H1 (cell line): Measurements from ENCODE around the gene CCDC12. TPM values are rescaled to one million over a fixed set of nuclear protein-coding genes. Genes with fewer than 3 reads are reported as not detected.

Source experiments
- CTCF ChIA-PET: fragments of 300-600 bp; sonication (Branson Sonifier 250); formaldehyde crosslinking; loops from one replicate; lab custom pipeline; 2021; ENCODE audit not compliant: partially characterized antibody; lab: Charles Lee
- POLR2A ChIA-PET: fragments of 300-600 bp; sonication (Branson Sonifier 250); formaldehyde crosslinking; loops from one replicate; lab custom pipeline; 2021; ENCODE audit warnings: inconsistent platforms; ENCODE audit not compliant: partially characterized antibody; lab: Charles Lee
- DNase-seq, 2 experiments: peaks; one replicate each; pipeline versions ENCODE4 v3.0.0 to v3.0.0-alpha.2; 2010 to 2022; ENCODE audit warnings: low spot score in 2 of 2, low read depth in 1 of 2, mixed read lengths in 1 of 2
- FAIRE-seq: peaks from 2 replicates; lab custom pipeline; 2011; peaks lifted over from hg19 to GRCh38; lab: Jason Lieb, UNC
- H2AFZ ChIP-seq: 2 replicates; pipeline ENCODE4 v1.8.1; 2012; ENCODE audit warnings: low read length, inconsistent platforms
- H2AK5ac ChIP-seq: 2 replicates; pipeline ENCODE4 v1.6.1; 2013; ENCODE audit warnings: low read depth, low read length
- H2BK120ac ChIP-seq: replicated peaks from 2 replicates; pipeline ENCODE3; 2013; ENCODE audit warnings: low read depth, low read length, inconsistent platforms
- H2BK12ac ChIP-seq: 2 replicates; pipeline ENCODE4 v1.6.1; 2013; ENCODE audit warnings: low read depth, low read length
- H2BK15ac ChIP-seq: 2 replicates; pipeline ENCODE4 v1.6.1; 2013; ENCODE audit warnings: low read length
- H2BK20ac ChIP-seq: 2 replicates; pipeline ENCODE4 v1.6.1; 2013; ENCODE audit warnings: low read length
- H2BK5ac ChIP-seq: 2 replicates; pipeline ENCODE4 v1.6.1; 2013; ENCODE audit warnings: low read depth, low read length
- H3K14ac ChIP-seq: 2 replicates; pipeline ENCODE4 v1.6.1; 2013; ENCODE audit warnings: inconsistent platforms; ENCODE audit not compliant: insufficient read length
- H3K18ac ChIP-seq: 2 replicates; pipeline ENCODE4 v1.6.1; 2013; ENCODE audit warnings: low read length; ENCODE audit errors: extremely low read depth
- H3K23ac ChIP-seq: 2 replicates; pipeline ENCODE4 v1.6.1; 2013; ENCODE audit warnings: inconsistent platforms; ENCODE audit not compliant: insufficient read length
- H3K23me2 ChIP-seq: 2 replicates; pipeline ENCODE4 v1.6.1; 2013; ENCODE audit warnings: low read depth, low read length
- H3K27ac ChIP-seq: 2 replicates; pipeline ENCODE4 v1.6.1; 2011; ENCODE audit warnings: low read depth, low read length, inconsistent platforms
- H3K27me3 ChIP-seq, 4 experiments: replicated peaks in 1 of 4; 1 replicate in 1 of 4; 2 replicates in 3 of 4; pipeline versions ENCODE4 v1.6.1 to v1.8.1; 2011 to 2013; ENCODE audit warnings: low read length in 3 of 4, mild to moderate bottlenecking in 3 of 4, inconsistent platforms in 2 of 4, mixed read lengths in 2 of 4, moderate library complexity in 1 of 4; ENCODE audit not compliant: control insufficient read depth in 3 of 4, insufficient read depth in 3 of 4; ENCODE audit errors: extremely low read depth in 1 of 4
- H3K36me3 ChIP-seq, 4 experiments: 2 replicates each; pipeline versions ENCODE4 v1.6.1 to v1.8.1; 2011 to 2013; ENCODE audit warnings: mild to moderate bottlenecking in 4 of 4, low read length in 3 of 4, moderate library complexity in 2 of 4, control low read depth in 1 of 4, inconsistent platforms in 1 of 4; ENCODE audit not compliant: insufficient read depth in 4 of 4, control insufficient read depth in 2 of 4
- H3K4ac ChIP-seq: replicated peaks from 2 replicates; pipeline ENCODE3; 2013; ENCODE audit warnings: low read length, low read depth, mixed read lengths, inconsistent platforms; ENCODE audit not compliant: insufficient read length
- H3K4me1 ChIP-seq, 4 experiments: replicated peaks in 1 of 4; 1 replicate in 1 of 4; 2 replicates in 3 of 4; pipeline versions ENCODE4 v1.6.1 to v1.8.1; 2011 to 2013; ENCODE audit warnings: low read length in 3 of 4, inconsistent platforms in 2 of 4, mixed read lengths in 1 of 4; ENCODE audit not compliant: insufficient read depth in 4 of 4, control insufficient read depth in 3 of 4
- H3K4me2 ChIP-seq, 2 experiments: 2 replicates each; pipeline versions ENCODE4 v1.6.1 to v1.8.1; 2011 to 2013; ENCODE audit warnings: low read depth in 2 of 2, low read length in 2 of 2, control low read depth in 1 of 2, inconsistent platforms in 1 of 2, mild to moderate bottlenecking in 1 of 2; ENCODE audit not compliant: insufficient read depth in 1 of 2
- H3K4me3 ChIP-seq, 4 experiments: fragments of 200-600, 300-600 bp in 1 of 4; sonication (generic), shearing (Covaris generic), sonication (Bioruptor Twin) in 1 of 4; 2 replicates each; pipeline versions ENCODE4 v1.5.1 to v1.8.1; 2011 to 2016; ENCODE audit warnings: low read length in 4 of 4, low read depth in 3 of 4, control low read depth in 2 of 4, inconsistent platforms in 2 of 4, mild to moderate bottlenecking in 2 of 4, mixed read lengths in 1 of 4, moderate library complexity in 1 of 4; ENCODE audit not compliant: insufficient read depth in 2 of 4; ENCODE audit errors: extremely low read depth in 1 of 4
- H3K56ac ChIP-seq: replicated peaks from 2 replicates; pipeline ENCODE3; 2013; ENCODE audit warnings: low read depth, mild to moderate bottlenecking, mixed read lengths, low read length, inconsistent platforms; ENCODE audit not compliant: insufficient read length
- H3K79me1 ChIP-seq: 2 replicates; pipeline ENCODE4 v1.6.1; 2013; ENCODE audit warnings: low read depth, low read length, control low read depth
- H3K79me2 ChIP-seq, 2 experiments: 2 replicates each; pipeline versions ENCODE4 v1.6.1 to v1.8.1; 2012 to 2013; ENCODE audit warnings: low read length in 2 of 2, mild to moderate bottlenecking in 2 of 2, inconsistent platforms in 1 of 2; ENCODE audit not compliant: insufficient read depth in 2 of 2, control insufficient read depth in 1 of 2
- H3K9ac ChIP-seq, 4 experiments: replicated peaks in 1 of 4; 1 replicate in 1 of 4; 2 replicates in 3 of 4; pipeline versions ENCODE4 v1.6.1 to v1.8.1; 2011 to 2013; ENCODE audit warnings: low read depth in 3 of 4, low read length in 3 of 4, control low read depth in 2 of 4, mild to moderate bottlenecking in 2 of 4, moderate library complexity in 2 of 4, inconsistent platforms in 1 of 4; ENCODE audit errors: extremely low read depth in 1 of 4
- H3K9me3 ChIP-seq, 2 experiments: 2 replicates each; pipeline versions ENCODE4 v1.6.1 to v1.8.1; 2012 to 2013; ENCODE audit warnings: mild to moderate bottlenecking in 2 of 2, moderate library complexity in 2 of 2, control low read depth in 1 of 2, inconsistent platforms in 1 of 2, low read depth in 1 of 2, low read length in 1 of 2, mixed read lengths in 1 of 2; ENCODE audit not compliant: insufficient read depth in 2 of 2
- H4K20me1 ChIP-seq, 2 experiments: replicated peaks in 1 of 2; 2 replicates each; pipeline versions ENCODE3 to v1.8.1; 2011 to 2013; ENCODE audit warnings: inconsistent platforms in 2 of 2, low read length in 2 of 2, mild to moderate bottlenecking in 1 of 2; ENCODE audit not compliant: insufficient read depth in 2 of 2, control insufficient read depth in 1 of 2
- H4K5ac ChIP-seq: 2 replicates; pipeline ENCODE4 v1.6.1; 2013; ENCODE audit warnings: low read length, low read depth, mixed read lengths, inconsistent platforms; ENCODE audit not compliant: insufficient read length
- H4K8ac ChIP-seq: 2 replicates; pipeline ENCODE4 v1.8.0; 2013; ENCODE audit warnings: mild to moderate bottlenecking, moderate library complexity, low read length, inconsistent platforms; ENCODE audit not compliant: insufficient read depth; ENCODE audit errors: extremely low read depth
- H4K91ac ChIP-seq: replicated peaks from 2 replicates; pipeline ENCODE3; 2013; ENCODE audit warnings: low read length, mixed read lengths, inconsistent platforms; ENCODE audit not compliant: insufficient read length
- ATF2 ChIP-seq: IDR thresholded peaks from 2 replicates; pipeline ENCODE4 v1.6.1; 2012; ENCODE audit warnings: low read length, inconsistent platforms
- BACH1 ChIP-seq: IDR thresholded peaks from 2 replicates; pipeline ENCODE4 v1.6.1; 2012; ENCODE audit warnings: low read length, improper control_type of control experiment
- CBX5 ChIP-seq: fragments of 300-800, 300-1000 bp; sonication (generic); IDR thresholded peaks from 2 replicates; pipeline ENCODE4 v1.7.1; 2016; ENCODE audit warnings: antibody characterized with exemption, low read length, low read depth
- CREB1 ChIP-seq: IDR thresholded peaks from 2 replicates; pipeline ENCODE4 v1.6.1; 2012; ENCODE audit warnings: inconsistent platforms
- JUND ChIP-seq: IDR thresholded peaks from 2 replicates; pipeline ENCODE4 v1.6.1; 2011; ENCODE audit warnings: mild to moderate bottlenecking, improper control_type of control experiment, low read length
- KDM1A ChIP-seq: fragments of 200-600, 300-600 bp; sonication (generic); IDR thresholded peaks from 2 replicates; pipeline ENCODE4 v1.7.1; 2016; ENCODE audit warnings: mild to moderate bottlenecking, low read length, borderline replicate concordance
- MAFK ChIP-seq: IDR thresholded peaks from 2 replicates; pipeline ENCODE4 v1.6.1; 2012; ENCODE audit warnings: low read depth, mild to moderate bottlenecking, improper control_type of control experiment, low read length
- POLR2A ChIP-seq, 2 experiments: IDR thresholded peaks; 1 replicate in 1 of 2; 2 replicates in 1 of 2; pipeline ENCODE4 v1.6.1; 2011; ENCODE audit warnings: low read depth in 2 of 2, low read length in 2 of 2, mild to moderate bottlenecking in 2 of 2; ENCODE audit errors: control extremely low read depth in 1 of 2
- POLR2AphosphoS5 ChIP-seq: IDR thresholded peaks from 2 replicates; pipeline ENCODE4 v1.6.1; 2011; ENCODE audit warnings: low read depth, low read length
- POU5F1 ChIP-seq: IDR thresholded peaks from 2 replicates; pipeline ENCODE4 v1.6.1; 2011; ENCODE audit warnings: low read depth, mild to moderate bottlenecking, low read length, moderate library complexity
- SAP30 ChIP-seq: fragments of 300-600 bp; sonication (generic); IDR thresholded peaks from 2 replicates; pipeline ENCODE4 v1.7.1; 2012; ENCODE audit warnings: low read length, moderate library complexity, mild to moderate bottlenecking, inconsistent platforms; ENCODE audit not compliant: insufficient read depth, insufficient replicate concordance
- SP1 ChIP-seq: IDR thresholded peaks from 2 replicates; pipeline ENCODE4 v1.6.1; 2011; ENCODE audit warnings: low read depth, low read length
- YY1 ChIP-seq: IDR thresholded peaks from 2 replicates; pipeline ENCODE4 v1.6.1; 2011; ENCODE audit warnings: low read depth, mild to moderate bottlenecking, low read length
- ZNF274 ChIP-seq: IDR thresholded peaks from 2 replicates; pipeline ENCODE4 v1.7.0; 2012; ENCODE audit warnings: low read length, borderline replicate concordance; ENCODE audit errors: extremely low read depth
- WGBS, 2 experiments: shearing (Covaris generic) in 1 of 2; methylation state at CpG; one replicate each; pipeline versions ENCODE4 v1.1.6 to v1.1.7; 2013 to 2015; ENCODE audit warnings: low lambda C conversion rate in 2 of 2, mixed read lengths in 2 of 2, inconsistent platforms in 1 of 2, low coverage in 1 of 2, missing lambda C conversion rate in 1 of 2; ENCODE audit not compliant: insufficient replicate concordance in 2 of 2, insufficient coverage in 1 of 2, insufficient read length in 1 of 2; ENCODE audit errors: extremely low coverage in 1 of 2, missing lambda C conversion rate in 1 of 2; 5-methylcytosine and 5-hydroxymethylcytosine counted together
- polyA plus RNA-seq, 7 experiments: library from polyadenylated mRNA; depleted of rRNA in 3 of 7; stranded (reverse) in 5 of 7; unstranded in 2 of 7; fragments of >200 nt in 5 of 7; fragments of 200-250 nt in 2 of 7; gene quantifications; 1 replicate in 5 of 7; 2 replicates in 1 of 7; 4 replicates in 1 of 7; pipeline versions ENCODE4 v1.2.1 to v1.2.3, GENCODE V29; 2011 to 2013; ENCODE audit warnings: missing spikeins in 2 of 7, mixed read lengths in 2 of 7
- total RNA-seq: library from RNA; stranded (reverse); fragmentation: NEBNext Ultra II Directional; extraction: Animal tissue kit (Norgen Biotek cat#: 25700); gene quantifications from 2 replicates; pipeline ENCODE4 v1.2.1, GENCODE V29; 2021

CCDC12 gene
- total and polyA plus RNA-seq, 2 of the 8 experiments (the other 6 are each of a cell fraction or from before 2014, with no cell fraction given), result 29.5 to 41.3 TPM

- Histone ChIP-seq H3K9ac (no peak overlapping the region; a peak in 1 of 7 replicates), H3K4me1 (peaks cover 0 to 5% (median 3%) of the 10 kb centered on the region in 4 experiments; a peak in 2 of 7 replicates)
- CTCF ChIA-PET, result interaction anchor here (0.8 to 2.6 kb wide), 4 partner anchors 9 to 52 kb away, joined by 3 to 9 read pairs (median 4); no protein-coding TSS in a partner anchor
Measured at GRCh38 chr3:46960835-46961234, 15.7 kb downstream of the CCDC12 start.

More at GRCh38 chr3:46960835-46961234, 15.7 kb downstream of the CCDC12 start:
- H4K5ac ChIP-seq, result no peak overlapping the region
- no peak overlapping the region for H2BK120ac ChIP-seq
- no peak overlapping the region for H3K14ac ChIP-seq
- peak overlapping the region in 1 of 2 experiments; percentile 32; a peak in 1 of 4 replicates for H3K4me2 ChIP-seq
- FAIRE-seq (no peak), DNase-seq (no peak)
- peaks cover 36% of the 10 kb centered on the region for H3K79me1 ChIP-seq
- H2AK5ac ChIP-seq, result no peak overlapping the region
- H3K27ac ChIP-seq, result no peak overlapping the region
- H3K23ac ChIP-seq, result no peak overlapping the region
- POLR2A ChIA-PET, result interaction anchor here (1.0 to 2.6 kb wide), 4 partner anchors 8 to 19 kb away, joined by 4 to 12 read pairs (median 7); partner anchors contain the start of genes CCDC12 and NBEAL2
- peaks cover 26 to 31% of the 10 kb centered on the region in 2 experiments for H4K20me1 ChIP-seq
- WGBS, 2 experiments, result 82% methylated on average over 1 of the region's 1 CpG; no CpG with 5 or more reads in 1 of the 2 experiments
- H2BK12ac ChIP-seq, result no peak overlapping the region
- H2BK5ac ChIP-seq, result no peak overlapping the region
- H3K4ac ChIP-seq, result no peak overlapping the region
- H2BK15ac ChIP-seq, result no peak overlapping the region
- no peak overlapping the region for H2BK20ac ChIP-seq
- no peak overlapping the region for H4K8ac ChIP-seq
- H3K36me3 ChIP-seq, result peaks cover 0 to 6% (median 0%) of the 10 kb centered on the region in 4 experiments; a peak in 2 of 8 replicates
- no peak overlapping the region for H2AFZ ChIP-seq
- peaks cover 4% of the 10 kb centered on the region; the same call in 1 of the 2 replicates for H3K23me2 ChIP-seq
- TF ChIP-seq ATF2 (no peak), CREB1 (no peak), BACH1 (no peak), CBX5 (no peak), POLR2A (IDR thresholded peaks at IDR 0.05; ENCODE audit: control extremely low read depth in 1 of 2, low read depth in 2 of 2, low read length in 2 of 2) (no peak), KDM1A (no peak), YY1 (no peak), SAP30 (no peak), POLR2AphosphoS5 (no peak), POU5F1 (no peak), MAFK (no peak), SP1 (no peak), JUND (no peak), ZNF274 (no peak)
- no peak overlapping the region for H3K56ac ChIP-seq
- peaks cover 0 to 6% of the 10 kb centered on the region in 2 experiments; a peak in 2 of 4 replicates for H3K9me3 ChIP-seq
- no peak overlapping the region for H3K18ac ChIP-seq
- H4K91ac ChIP-seq, result no peak overlapping the region
- H3K79me2 ChIP-seq, result peaks cover 39 to 80% of the 10 kb centered on the region in 2 experiments
- H3K4me3 ChIP-seq, result no peak overlapping the region
- no peaks in the 10 kb centered on the region for H3K27me3 ChIP-seq
